Right ventricle myocardium superior (tissue), 1 donor: ENCODE data around the gene SHISAL1. TPM values are rescaled to one million over a fixed set of nuclear protein-coding genes. Genes with fewer than 3 reads are reported as not detected.
"Not testable (repeated sequence)": the region's sequence is repeated elsewhere in the genome, so short reads cannot be mapped to it uniquely, and the experiment has no call there.

Experiments used
- ATAC-seq: fragments of 200-7000 bp; cut with Tn5 transposase; one replicate; pipeline ENCODE4 v1.9.1; 2020; ENCODE audit warnings: mild to moderate bottlenecking; ENCODE audit not compliant: poor library complexity
- DNase-seq: peaks from one replicate; pipeline ENCODE4 v3.0.0-alpha.2; 2020
- intact Hi-C: fragments of 100-400 bp; cut with DNase I; formaldehyde crosslinking; loops from one replicate; pipeline ENCODE4 v1.11.2; 2022
- total RNA-seq: library from RNA; stranded (reverse); fragmentation: NEBNext Ultra II Directional; extraction: Animal tissue kit (Norgen Biotek cat#: 25700); gene quantifications from one replicate; pipeline ENCODE4 v1.2.1, GENCODE V29; 2021
- donor health status: DM: no; HTN: yes; CAD: no; lungs with severe emphysema.

SHISAL1 gene
- total RNA-seq, 1 donor from 2014 or later: 1.3 TPM

GRCh38 chr22:44237290-44237689 is 75.5 kb downstream of the SHISAL1 start:
- no peak for ATAC-seq

GRCh38 chr22:44234372-44234771 is 78.4 kb downstream of the SHISAL1 start:
- intact Hi-C loops, DNase-seq, ATAC-seq: not testable (repeated sequence)

More at GRCh38 chr22:44237290-44237689, 75.5 kb downstream of the SHISAL1 start:
- no peak for DNase-seq
- intact Hi-C loops: no loop called here

GRCh38 chr22:44231233-44231632 is 81.5 kb downstream of the SHISAL1 start:
- intact Hi-C loops: no loop called here
- DNase-seq: no peak
- no peak for ATAC-seq

- intact Hi-C loops: no loop called here
- ATAC-seq (no peak), DNase-seq (no peak)
These were observed 82.9 kb downstream of the SHISAL1 start for GRCh38 chr22:44229809-44230208.

GRCh38 chr22:44229331-44229730 is 83.4 kb downstream of the SHISAL1 start:
- ATAC-seq (no peak), DNase-seq (no peak)
- intact Hi-C loops: no loop called here

GRCh38 chr22:44225812-44226211 is 86.9 kb downstream of the SHISAL1 start:
- no peak for DNase-seq
- ATAC-seq: no peak
- intact Hi-C loops: no loop called here

- ATAC-seq (no peak), DNase-seq (no peak)
- intact Hi-C loops: no loop called here
These were observed 87.6 kb downstream of the SHISAL1 start for GRCh38 chr22:44225091-44225689.

GRCh38 chr22:44224166-44224565 is 88.6 kb downstream of the SHISAL1 start:
- ATAC-seq: no peak
- DNase-seq: no peak
- intact Hi-C loops: no loop called here

- ATAC-seq (no peak), DNase-seq (peak; percentile 13)
- intact Hi-C loops: no loop called here
These were observed 90.9 kb downstream of the SHISAL1 start for GRCh38 chr22:44221710-44222475.

GRCh38 chr22:44220727-44221680 is 91.7 kb downstream of the SHISAL1 start:
- peak; percentile 15 for DNase-seq
- no peak for ATAC-seq
- intact Hi-C loops: no loop called here

- intact Hi-C loops: no loop called here
- ATAC-seq (no peak), DNase-seq (no peak)
These were observed 93.5 kb downstream of the SHISAL1 start for GRCh38 chr22:44219101-44219870.

- DNase-seq (no peak), ATAC-seq (no peak)
- intact Hi-C loops: no loop called here
These were observed 94.7 kb downstream of the SHISAL1 start for GRCh38 chr22:44218071-44218470.

- intact Hi-C loops: no loop called here
- DNase-seq: no peak
- ATAC-seq: no peak
These were observed 95.4 kb downstream of the SHISAL1 start for GRCh38 chr22:44217346-44217745.

- intact Hi-C loops: no loop called here
- DNase-seq (no peak), ATAC-seq (no peak)
These were observed 97.5 kb downstream of the SHISAL1 start for GRCh38 chr22:44215287-44215686.

- DNase-seq: no peak
These were observed 98.0 kb downstream of the SHISAL1 start for GRCh38 chr22:44214764-44215163.

GRCh38 chr22:44214187-44214586 is 98.6 kb downstream of the SHISAL1 start:
- intact Hi-C loops: no loop called here

More at GRCh38 chr22:44214764-44215163, 98.0 kb downstream of the SHISAL1 start:
- intact Hi-C loops: no loop called here
- ATAC-seq: no peak

GRCh38 chr22:44213489-44214043 is 99.2 kb downstream of the SHISAL1 start:
- no peak for DNase-seq
- intact Hi-C loops: no loop called here
- ATAC-seq: no peak

More at GRCh38 chr22:44214187-44214586, 98.6 kb downstream of the SHISAL1 start:
- DNase-seq (no peak), ATAC-seq (no peak)

- intact Hi-C loops: no loop called here
- no peak for ATAC-seq
- DNase-seq: no peak
These were observed 99.8 kb downstream of the SHISAL1 start for GRCh38 chr22:44212936-44213335.
